Right lobe of liver (tissue), 4 donors: Measurements from ENCODE around the gene CLEC16A.

Experiments used
- CTCF ChIP-seq, 4 donors: fragments of 200-600 bp in 3 of 4; fragments of 450-650 bp in 1 of 4; IDR thresholded peaks; one replicate each; pipeline versions ENCODE4 v1.5.1 to v1.8.0; 2016 to 2022; ENCODE audit warnings: antibody characterized with exemption in 4 of 4, mild to moderate bottlenecking in 2 of 4
- POLR2A ChIP-seq: fragments of 450-650 bp; IDR thresholded peaks from one replicate; pipeline ENCODE4 v1.6.1; 2017; ENCODE audit warnings: antibody characterized with exemption, mild to moderate bottlenecking
- donor health status: DM: no; HTN: no; CAD: no.
- donor health status: DM: no; HTN: no; CAD: no.
- donor health status: DM: no; HTN: yes; CAD: no.

GRCh38 chr16:11171757-11172299, 227.5 kb downstream of the CLEC16A start:
- TF ChIP-seq POLR2A (no peak), CTCF (IDR thresholded peaks at IDR 0.05) (no peak)
